ENCODE results near the gene CDCP1.

The CDCP1 gene

GRCh38 chr3:45124956-45125355 is 21.2 kb downstream of the CDCP1 start:
- H3K27ac ChIP-seq = no peak overlapping the region
- TF ChIP-seq CTCF (conservative IDR thresholded peaks at IDR 0.05) = no peak

- TF ChIP-seq CTCF (conservative IDR thresholded peaks at IDR 0.05) = no peak
- no peak overlapping the region for H3K27ac ChIP-seq
Observed at GRCh38 chr3:45124352-45124751, 21.8 kb downstream of the CDCP1 start.

- no peak for TF ChIP-seq CTCF (conservative IDR thresholded peaks at IDR 0.05)
- H3K27ac ChIP-seq = no peak overlapping the region
Observed at GRCh38 chr3:45123581-45124269, 22.5 kb downstream of the CDCP1 start.

- TF ChIP-seq CTCF (conservative IDR thresholded peaks at IDR 0.05) = no peak
- H3K27ac ChIP-seq = no peak overlapping the region
Observed at GRCh38 chr3:45123030-45123429, 23.1 kb downstream of the CDCP1 start.

GRCh38 chr3:45120359-45121158 is 25.6 kb downstream of the CDCP1 start:
- TF ChIP-seq CTCF (conservative IDR thresholded peaks at IDR 0.05) = no peak
- H3K27ac ChIP-seq = no peak overlapping the region

- H3K27ac ChIP-seq = no peak overlapping the region
- TF ChIP-seq CTCF (conservative IDR thresholded peaks at IDR 0.05) = no peak
Observed at GRCh38 chr3:45119824-45120358, 26.3 kb downstream of the CDCP1 start.

GRCh38 chr3:45119376-45119775 is 26.8 kb downstream of the CDCP1 start:
- H3K27ac ChIP-seq = no peak overlapping the region
- no peak for TF ChIP-seq CTCF (conservative IDR thresholded peaks at IDR 0.05)

Data from VCaP (cell line).